ENCODE measurements around the gene PKP3.
A peak's percentile ranks its signal among the peaks of the same experiment; 100 is the strongest.

PKP3 gene

DNA sequence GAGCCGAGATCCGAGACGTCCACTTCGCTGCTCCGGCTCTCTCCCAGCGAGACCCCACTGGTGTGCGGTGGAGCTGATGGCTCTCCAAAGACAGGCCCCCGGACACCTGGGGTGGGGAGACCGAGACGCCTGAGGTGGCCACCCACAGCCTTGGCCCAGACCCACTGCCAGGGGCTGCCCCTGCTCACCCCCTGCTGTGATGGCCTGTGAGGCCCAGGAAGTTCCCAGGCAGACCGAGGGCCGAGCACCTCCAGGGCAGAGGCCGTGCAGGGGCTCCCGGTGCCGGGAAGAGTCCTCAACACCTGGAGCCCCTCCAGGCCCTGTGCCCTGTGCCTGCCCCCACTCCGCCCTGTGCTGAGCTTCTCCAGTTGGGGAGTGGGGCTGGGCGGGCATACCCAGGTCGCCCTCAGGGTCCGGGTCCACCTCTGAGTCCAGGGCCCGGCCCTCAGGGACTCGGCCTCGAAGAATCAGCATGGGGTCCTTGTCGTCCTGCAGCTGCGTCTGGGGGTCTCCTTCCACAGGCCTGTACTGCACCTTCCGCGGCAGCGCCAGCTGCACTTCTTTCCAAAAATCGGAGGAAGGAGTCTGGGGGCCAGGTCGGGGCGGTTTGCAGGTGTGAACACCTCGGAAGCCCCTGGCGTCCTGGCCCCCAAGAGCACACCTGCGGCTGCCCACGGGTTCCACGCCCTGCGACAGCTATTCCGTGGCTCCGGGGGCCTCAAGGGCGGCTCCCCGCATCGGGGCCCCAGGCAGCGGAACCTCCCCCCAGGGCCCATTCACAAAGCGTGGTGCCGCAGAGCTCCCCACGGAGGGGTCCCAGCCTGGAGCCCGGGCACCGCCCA is 12.2 kb downstream of the PKP3 start:
- peak overlapping the region; percentile 52 for H3K4me3 ChIP-seq (ENCODE audit: low read depth, low read length)
- TF ChIP-seq, protein P1, sequence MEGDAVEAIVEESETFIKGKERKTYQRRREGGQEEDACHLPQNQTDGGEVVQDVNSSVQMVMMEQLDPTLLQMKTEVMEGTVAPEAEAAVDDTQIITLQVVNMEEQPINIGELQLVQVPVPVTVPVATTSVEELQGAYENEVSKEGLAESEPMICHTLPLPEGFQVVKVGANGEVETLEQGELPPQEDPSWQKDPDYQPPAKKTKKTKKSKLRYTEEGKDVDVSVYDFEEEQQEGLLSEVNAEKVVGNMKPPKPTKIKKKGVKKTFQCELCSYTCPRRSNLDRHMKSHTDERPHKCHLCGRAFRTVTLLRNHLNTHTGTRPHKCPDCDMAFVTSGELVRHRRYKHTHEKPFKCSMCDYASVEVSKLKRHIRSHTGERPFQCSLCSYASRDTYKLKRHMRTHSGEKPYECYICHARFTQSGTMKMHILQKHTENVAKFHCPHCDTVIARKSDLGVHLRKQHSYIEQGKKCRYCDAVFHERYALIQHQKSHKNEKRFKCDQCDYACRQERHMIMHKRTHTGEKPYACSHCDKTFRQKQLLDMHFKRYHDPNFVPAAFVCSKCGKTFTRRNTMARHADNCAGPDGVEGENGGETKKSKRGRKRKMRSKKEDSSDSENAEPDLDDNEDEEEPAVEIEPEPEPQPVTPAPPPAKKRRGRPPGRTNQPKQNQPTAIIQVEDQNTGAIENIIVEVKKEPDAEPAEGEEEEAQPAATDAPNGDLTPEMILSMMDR (IDR thresholded peaks at IDR 0.05; ENCODE audit: borderline replicate concordance, insufficient read depth, low read depth, low read length) = no peak

DNA sequence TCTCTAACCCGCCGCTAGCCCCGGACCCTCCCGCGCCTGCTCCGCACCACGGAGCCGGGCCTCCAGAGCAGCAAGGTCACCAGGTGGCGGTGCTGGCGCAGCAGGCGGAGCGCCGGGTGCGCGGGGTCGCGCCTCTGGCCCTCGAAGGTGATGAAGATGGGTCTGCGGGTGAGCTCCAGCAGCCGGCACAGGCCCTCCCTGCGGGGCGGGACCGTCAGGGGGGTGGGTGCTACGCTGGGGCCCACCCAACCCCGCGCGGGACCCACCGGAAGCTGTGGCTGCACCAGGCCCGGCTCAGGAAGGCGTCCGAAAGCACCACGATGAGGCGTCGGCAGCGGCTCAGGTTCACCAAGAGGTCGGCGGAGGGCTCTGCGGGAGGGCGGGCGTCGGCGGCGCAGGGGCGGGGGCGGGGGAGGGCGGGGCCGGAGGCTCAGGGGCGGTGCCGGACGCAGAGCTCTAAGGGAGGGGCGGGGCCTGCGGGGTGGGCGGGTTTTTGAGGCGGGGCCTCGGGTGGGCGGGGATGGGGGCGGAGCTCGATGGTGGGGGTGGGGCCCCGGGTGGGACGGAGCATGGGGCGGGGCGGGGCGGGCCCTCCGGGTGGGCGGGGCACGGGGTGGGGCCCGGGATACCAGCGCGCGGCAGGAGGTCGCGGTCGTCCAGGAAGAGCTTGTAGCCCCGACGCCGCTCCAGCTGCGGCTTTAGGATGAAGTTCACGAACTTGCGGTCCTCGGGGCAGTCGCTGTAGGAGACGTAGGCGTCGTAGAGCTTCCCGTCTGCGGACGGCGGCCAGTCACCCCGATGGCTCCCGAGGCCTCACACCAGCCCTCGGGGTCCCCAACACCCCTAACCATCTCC is 13.0 kb downstream of the PKP3 start:
- TF ChIP-seq, protein P1 (IDR thresholded peaks at IDR 0.05; ENCODE audit: borderline replicate concordance, insufficient read depth, low read depth, low read length) = peak; percentile 34
- peak overlapping the region; percentile 52 for H3K4me3 ChIP-seq (ENCODE audit: low read depth, low read length)

DNA sequence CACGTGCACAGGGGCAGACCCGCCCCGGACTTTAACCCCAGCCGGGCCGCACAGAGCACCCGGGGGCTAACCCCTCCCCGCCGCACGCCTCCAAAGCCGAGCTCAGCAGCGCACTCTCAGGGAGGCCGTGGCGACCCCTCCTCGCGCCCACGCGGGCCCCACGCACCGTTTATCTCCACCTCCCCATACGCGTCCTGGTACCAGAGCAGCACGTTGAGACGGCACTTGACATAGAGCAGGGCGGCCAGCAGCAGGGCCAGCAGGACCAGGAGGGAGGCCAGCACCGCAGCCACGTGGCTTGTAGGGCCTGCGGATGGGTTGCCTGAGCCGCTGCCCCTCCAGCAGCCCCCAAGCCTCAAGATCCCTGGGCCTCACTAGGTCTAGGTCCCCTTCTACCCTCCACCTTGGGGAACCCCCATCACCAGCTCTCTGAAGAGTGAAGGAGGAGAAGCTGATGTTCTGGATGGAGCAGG is 13.7 kb downstream of the PKP3 start:
- peak overlapping the region; percentile 21 for H3K4me3 ChIP-seq (ENCODE audit: low read depth, low read length)
- TF ChIP-seq, protein P1 (IDR thresholded peaks at IDR 0.05; ENCODE audit: borderline replicate concordance, insufficient read depth, low read depth, low read length) = no peak

DNA sequence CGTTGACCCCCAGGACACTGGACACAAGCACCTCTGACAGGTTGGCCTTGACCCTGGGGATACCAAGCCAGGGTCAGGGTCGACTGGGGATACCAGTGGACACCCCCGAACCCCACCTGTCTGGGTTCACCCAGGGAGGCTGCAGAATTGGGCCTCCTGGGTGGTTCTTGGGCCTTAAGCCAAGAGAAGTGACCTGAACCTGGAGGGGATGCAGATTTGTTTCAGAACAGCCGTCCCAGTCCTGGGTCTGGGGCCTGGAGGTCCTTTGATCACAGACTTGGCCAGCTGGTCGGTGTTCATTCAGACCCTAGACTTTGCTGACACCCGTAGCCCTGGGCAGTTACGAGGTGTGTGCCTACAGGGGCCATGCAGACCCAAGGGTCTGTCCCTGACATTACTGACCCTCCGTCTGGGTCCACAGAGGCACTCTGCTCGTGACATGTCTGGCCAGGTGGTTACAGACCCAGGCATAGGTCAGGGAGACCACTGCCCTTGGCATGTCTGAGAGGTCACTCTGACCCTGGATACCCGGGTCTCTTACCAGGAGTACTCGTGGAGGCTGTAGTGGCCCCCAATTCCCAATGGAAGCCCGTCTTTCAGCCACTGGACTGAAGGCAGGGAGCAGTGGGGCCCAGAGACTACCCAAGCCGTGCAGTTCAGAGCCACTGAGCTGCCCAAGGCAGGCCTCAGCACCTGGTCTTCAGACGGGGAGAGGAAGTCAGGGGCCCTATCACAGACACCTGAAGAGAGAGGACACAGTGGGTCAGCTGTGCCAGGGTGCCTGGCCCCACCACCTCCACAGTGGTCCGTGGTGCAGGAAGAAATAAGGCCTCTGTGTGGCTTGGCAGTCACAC is 14.4 kb downstream of the PKP3 start:
- no peak overlapping the region for H3K4me3 ChIP-seq (ENCODE audit: low read depth, low read length)
- TF ChIP-seq, protein P1 (IDR thresholded peaks at IDR 0.05; ENCODE audit: borderline replicate concordance, insufficient read depth, low read depth, low read length) = no peak

DNA sequence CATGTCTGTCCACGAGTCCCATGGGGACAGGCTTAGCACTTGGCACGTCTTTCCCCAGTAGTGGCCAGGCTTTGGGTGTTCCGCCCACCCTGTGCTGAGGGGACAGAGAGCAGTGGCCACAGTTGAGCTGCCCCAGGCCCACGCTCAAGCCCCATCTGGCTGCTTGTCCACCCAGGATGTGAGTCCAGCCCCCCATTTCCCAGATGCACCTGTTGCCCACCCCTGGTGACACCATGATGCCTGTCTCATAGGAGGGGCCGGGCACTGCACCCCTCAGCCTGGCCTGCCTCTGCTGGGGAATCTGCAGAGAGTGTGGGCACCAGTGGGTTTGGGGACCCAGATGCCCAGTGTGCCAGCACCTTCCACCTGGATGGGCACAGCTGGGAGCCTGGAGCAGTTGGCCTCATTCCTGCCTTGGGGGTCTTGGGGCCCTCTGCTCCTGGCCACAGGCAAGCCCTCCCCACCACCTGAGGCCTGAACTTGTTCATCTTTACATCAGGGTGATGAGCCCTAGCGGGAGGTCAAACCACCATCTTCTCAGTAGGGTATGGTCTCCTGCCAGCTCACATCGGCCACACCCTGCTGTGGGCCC is 15.1 kb downstream of the PKP3 start:
- TF ChIP-seq, protein P1 (IDR thresholded peaks at IDR 0.05; ENCODE audit: borderline replicate concordance, insufficient read depth, low read depth, low read length) = no peak
- no peak overlapping the region for H3K4me3 ChIP-seq (ENCODE audit: low read depth, low read length)
